GM12864 (cell line): ENCODE measurements around the gene KCNK1.

ENCODE experiments used
- DNase-seq: peaks from one replicate; pipeline ENCODE4 v3.0.0-alpha.2; 2011; ENCODE audit warnings: low read depth
- H3K4me3 ChIP-seq: 2 replicates; pipeline ENCODE4 v1.5.1; 2011; ENCODE audit warnings: mild to moderate bottlenecking, low read depth, low read length, control low read depth
- TF ChIP-seq, protein P1 (sequence below): IDR thresholded peaks from 2 replicates; pipeline ENCODE4 v1.5.1; 2011; ENCODE audit warnings: low read depth, mild to moderate bottlenecking, moderate library complexity, low read length, control low read depth, inconsistent platforms; ENCODE audit errors: missing control alignments

Gene KCNK1

DNA sequence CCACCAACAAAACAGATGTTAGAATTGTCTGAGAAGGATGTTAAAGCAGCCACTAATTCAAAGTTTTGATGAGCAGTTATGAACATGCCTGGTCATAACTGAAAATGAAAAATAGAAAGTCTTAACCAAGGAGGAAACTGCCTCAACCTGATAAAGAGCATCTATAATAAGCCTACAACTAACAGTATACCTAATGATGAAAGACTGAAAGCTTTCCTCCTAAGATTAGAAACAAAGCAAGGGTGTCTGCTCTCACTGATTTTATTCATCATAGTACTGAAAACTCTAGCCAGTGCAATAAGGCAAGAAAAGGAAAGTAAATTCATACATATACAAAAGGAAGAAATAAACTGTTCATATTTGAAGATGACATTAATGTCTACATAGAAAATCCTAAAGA lies 82.0 kb downstream of the KCNK1 start:
- no peak overlapping the region for H3K4me3 ChIP-seq
- TF ChIP-seq, protein P1, sequence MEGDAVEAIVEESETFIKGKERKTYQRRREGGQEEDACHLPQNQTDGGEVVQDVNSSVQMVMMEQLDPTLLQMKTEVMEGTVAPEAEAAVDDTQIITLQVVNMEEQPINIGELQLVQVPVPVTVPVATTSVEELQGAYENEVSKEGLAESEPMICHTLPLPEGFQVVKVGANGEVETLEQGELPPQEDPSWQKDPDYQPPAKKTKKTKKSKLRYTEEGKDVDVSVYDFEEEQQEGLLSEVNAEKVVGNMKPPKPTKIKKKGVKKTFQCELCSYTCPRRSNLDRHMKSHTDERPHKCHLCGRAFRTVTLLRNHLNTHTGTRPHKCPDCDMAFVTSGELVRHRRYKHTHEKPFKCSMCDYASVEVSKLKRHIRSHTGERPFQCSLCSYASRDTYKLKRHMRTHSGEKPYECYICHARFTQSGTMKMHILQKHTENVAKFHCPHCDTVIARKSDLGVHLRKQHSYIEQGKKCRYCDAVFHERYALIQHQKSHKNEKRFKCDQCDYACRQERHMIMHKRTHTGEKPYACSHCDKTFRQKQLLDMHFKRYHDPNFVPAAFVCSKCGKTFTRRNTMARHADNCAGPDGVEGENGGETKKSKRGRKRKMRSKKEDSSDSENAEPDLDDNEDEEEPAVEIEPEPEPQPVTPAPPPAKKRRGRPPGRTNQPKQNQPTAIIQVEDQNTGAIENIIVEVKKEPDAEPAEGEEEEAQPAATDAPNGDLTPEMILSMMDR, result no peak
- no peak for DNase-seq

DNA sequence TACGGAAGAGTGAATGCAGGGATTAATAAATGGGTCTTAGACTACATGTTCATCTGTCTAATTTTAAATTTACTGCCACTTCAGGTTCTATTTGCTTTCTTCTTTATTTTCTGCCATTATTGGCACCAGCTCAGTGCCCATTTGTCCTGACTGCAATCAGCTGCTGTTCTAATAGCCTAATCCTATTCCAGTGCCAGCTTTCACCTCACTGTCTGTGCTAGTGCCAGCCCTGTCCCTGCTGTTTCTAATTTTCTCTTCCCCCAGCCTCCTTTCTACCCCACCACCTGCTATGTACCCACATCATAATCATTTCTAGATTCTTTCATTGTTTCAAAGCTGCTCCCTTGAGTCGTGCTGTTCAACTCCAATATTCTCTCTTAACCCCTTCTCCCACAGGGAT lies 86.4 kb downstream of the KCNK1 start:
- no peak for DNase-seq
- no peak overlapping the region for H3K4me3 ChIP-seq
- TF ChIP-seq, protein P1, result no peak

DNA sequence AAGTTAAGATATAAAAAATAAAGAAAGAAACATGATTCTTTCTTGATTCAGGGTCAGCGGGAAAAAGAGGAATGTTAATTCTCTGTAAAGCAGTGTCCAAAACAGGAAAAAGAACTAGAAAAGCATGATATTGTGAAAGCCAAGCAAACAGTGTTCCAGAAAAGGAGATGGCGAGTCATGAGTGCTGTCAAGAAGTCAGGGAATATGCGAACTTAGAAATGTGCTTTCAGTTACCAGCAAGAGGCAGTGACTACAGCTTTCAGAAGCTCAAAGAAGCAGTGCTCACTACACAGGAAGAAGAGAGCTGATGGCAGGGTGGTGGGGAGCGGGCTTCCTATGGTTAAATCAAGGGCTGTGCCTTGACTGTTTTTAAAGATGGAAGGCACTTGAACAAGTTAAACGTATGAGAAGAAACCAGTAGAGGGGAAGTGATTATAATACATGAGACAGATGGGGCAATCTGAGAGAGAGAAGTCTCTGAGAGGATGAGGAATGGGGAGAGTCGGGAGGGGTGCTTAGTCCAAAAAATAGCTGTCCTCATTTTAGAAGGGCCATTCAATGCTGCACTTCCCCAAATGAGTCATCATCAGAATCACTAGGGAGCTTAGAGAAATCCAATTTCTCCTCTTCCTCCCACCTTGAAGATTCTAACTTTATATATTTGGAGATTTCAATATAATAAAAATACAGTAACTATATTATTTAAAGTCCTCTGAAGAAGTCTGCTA lies 90.4 kb downstream of the KCNK1 start:
- no peak overlapping the region for H3K4me3 ChIP-seq
- TF ChIP-seq, protein P1, result no peak
- no peak for DNase-seq

DNA sequence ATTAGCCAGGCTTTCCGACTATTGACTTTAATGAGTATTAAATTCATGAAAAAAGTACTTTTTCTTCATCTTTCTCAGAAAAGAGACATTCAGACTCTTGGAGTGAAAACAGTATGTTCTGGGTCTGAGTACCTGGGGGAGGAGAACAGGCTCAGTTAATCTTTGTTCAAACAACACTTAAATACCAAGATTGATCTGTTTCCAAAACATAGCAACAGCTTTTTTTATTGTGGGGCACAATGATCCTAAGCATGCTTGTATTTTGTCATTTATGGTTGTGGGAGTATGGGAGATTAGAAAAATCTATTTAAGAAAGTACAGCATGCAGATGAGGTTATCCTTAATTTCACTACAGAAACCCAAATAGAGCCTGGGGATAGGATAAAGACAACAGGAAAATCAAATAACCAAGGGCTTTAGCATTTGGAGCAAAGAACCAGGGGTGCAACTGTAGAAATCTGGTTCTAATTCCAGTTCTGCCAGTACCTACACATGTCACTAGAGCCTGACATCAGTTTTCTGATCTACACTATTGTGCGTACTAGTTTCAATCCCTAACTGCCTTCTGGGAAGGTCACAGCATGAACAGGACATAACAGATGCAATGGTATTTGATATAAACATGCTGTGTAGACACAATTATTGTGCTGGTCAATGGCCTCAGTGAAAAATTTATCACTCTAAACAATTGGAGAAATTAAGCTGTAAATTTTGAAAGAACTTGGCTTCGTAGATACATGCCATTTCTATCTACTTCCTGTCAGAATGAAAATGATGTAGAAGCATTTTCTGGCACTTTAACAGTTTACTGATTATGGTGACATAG lies 91.2 kb downstream of the KCNK1 start:
- DNase-seq, result no peak
- TF ChIP-seq, protein P1, result no peak
- H3K4me3 ChIP-seq, result no peak overlapping the region

DNA sequence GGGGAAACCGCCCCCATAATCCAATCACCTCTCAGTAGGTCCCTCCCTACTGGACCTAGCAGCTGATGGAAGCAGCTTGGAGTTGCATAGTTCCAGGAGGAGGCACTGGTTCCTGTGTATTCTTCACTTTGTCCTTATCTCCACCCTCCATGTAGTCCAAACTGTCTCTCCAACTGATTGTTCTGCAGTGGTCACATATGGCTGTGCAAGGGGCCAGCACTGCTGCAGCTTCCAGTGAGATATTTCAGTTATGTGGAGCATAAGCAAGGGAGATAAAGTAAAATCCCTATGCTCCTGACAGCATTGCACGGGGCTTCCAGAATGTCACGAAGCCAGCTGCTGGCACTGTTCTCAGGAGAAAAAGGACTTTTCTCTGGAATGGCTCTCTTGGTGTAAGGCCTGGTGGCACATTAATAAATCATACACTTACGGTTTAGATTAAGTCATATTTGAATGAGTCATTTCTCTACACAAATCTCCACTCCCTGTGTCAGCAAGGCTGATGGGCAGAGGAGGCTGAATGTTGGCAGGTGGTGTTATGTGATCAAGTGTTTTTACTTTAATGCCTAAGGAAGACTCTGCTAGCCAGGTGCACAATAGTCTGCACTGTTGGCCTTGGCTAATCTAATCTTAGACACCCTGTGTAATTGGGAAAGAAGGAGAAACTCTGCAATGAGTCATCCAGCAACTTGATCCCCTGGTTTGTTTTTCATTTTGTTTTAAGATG lies 93.4 kb downstream of the KCNK1 start:
- TF ChIP-seq, protein P1, result no peak
- no peak overlapping the region for H3K4me3 ChIP-seq
- DNase-seq, result no peak

DNA sequence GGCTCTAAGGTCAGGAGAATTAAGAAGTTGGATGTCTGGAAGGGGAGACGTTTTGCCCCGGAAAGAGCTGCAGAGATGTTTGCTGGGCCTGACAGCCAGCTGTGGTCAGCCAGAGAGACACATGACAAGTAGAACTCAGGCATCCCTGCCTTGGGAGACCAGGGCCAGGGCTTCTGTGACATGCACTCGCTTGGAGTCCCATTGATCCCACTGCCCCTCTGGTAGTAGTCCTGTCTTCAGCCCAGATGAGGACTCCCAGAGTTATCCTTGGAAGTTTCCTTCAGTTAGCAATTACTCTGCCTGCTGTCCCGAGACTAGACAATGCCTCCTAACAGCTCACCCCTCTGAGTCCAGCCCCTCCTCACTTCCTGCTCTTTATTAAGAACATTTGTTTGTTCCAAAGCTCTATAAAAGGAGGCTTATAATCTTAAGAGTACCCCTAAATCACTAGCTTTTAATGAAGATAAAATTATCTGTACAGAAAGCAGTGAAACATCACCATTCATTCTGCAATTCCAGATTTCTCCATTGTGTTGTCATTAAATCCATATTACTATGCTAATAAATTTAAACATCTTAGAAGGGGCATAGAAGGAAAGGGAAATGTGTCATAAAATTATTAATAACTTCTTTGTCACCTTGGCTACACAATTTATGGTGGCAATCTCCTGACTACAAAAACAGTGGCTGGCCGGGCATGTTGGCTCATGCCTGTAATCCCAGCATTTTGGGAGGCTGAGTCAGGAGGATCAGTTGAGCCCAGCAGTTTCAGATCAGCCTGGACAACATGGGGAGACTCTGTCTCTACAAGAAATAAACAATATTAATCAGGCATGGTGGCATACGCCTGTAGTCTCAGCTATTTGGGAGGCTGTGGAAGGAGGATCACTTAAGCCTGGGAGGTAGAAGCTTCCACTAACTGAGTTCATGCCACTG lies 94.2 kb downstream of the KCNK1 start:
- DNase-seq, result no peak
- TF ChIP-seq, protein P1, result no peak
- H3K4me3 ChIP-seq, result no peak overlapping the region
